Upper lobe of left lung (tissue), 6 donors: ENCODE results near the gene KRTAP22-1. TPM values are rescaled to one million over a fixed set of nuclear protein-coding genes. Genes with fewer than 3 reads are reported as not detected.

Experiments
- ATAC-seq, 2 donors: fragments of 200-7000 bp; cut with Tn5 transposase; one replicate each; pipeline ENCODE4 v1.9.1; 2022; ENCODE audit warnings: mild to moderate bottlenecking in 2 of 2, moderate library complexity in 2 of 2; ENCODE audit not compliant: low FRiP score in 2 of 2
- DNase-seq, 2 donors: peaks; one replicate each; pipeline ENCODE4 v3.0.0-alpha.2; 2019 to 2020
- H3K27ac ChIP-seq, 4 donors: fragments of 200-600 bp; sonication (generic); one replicate each; pipeline ENCODE4 v1.5.1; 2016 to 2019
- H3K27me3 ChIP-seq, 4 donors: fragments of 200-600 bp; sonication (generic); one replicate each; pipeline ENCODE4 v1.5.1; 2017 to 2019
- H3K36me3 ChIP-seq, 4 donors: fragments of 200-600 bp; sonication (generic); one replicate each; pipeline ENCODE4 v1.5.1; 2016 to 2019
- H3K4me1 ChIP-seq, 4 donors: fragments of 200-600 bp; sonication (generic); one replicate each; pipeline ENCODE4 v1.5.1; 2018 to 2019
- H3K4me3 ChIP-seq, 4 donors: fragments of 200-600 bp; sonication (generic); one replicate each; pipeline ENCODE4 v1.5.1; 2017 to 2019; ENCODE audit warnings: mild to moderate bottlenecking in 2 of 4, moderate library complexity in 1 of 4
- H3K9me3 ChIP-seq, 4 donors: fragments of 200-600 bp; sonication (generic); one replicate each; pipeline ENCODE4 v1.5.1; 2018 to 2019
- EP300 ChIP-seq, 4 donors: sonication (generic); formaldehyde crosslinking; IDR thresholded peaks; one replicate each; pipeline ENCODE4 v1.5.1; 2017; ENCODE audit warnings: antibody characterized with exemption in 4 of 4, control low read depth in 2 of 4
- POLR2A ChIP-seq, 4 donors: fragments of 450-650 bp; IDR thresholded peaks; one replicate each; pipeline ENCODE4 v1.5.1; 2016 to 2017; ENCODE audit warnings: antibody characterized with exemption in 4 of 4, mild to moderate bottlenecking in 2 of 4
- POLR2AphosphoS5 ChIP-seq, 2 donors: sonication (generic); formaldehyde crosslinking; IDR thresholded peaks; one replicate each; pipeline ENCODE4 v1.5.1; 2017; ENCODE audit warnings: antibody characterized with exemption in 2 of 2
- WGBS, 2 donors: methylation state at CpG; one replicate each; pipeline ENCODE4 v1.1.5; 2017 to 2018; 5-methylcytosine and 5-hydroxymethylcytosine counted together
- total RNA-seq, 6 donors: library from RNA; depleted of rRNA in 4 of 6; stranded (reverse); fragments of >200 nt in 4 of 6; gene quantifications; one replicate each; pipeline versions ENCODE4 v1.1.0 to v1.2.1, GENCODE V29; 2016 to 2021
- TF ChIP-seq, protein P1 (sequence below), 6 experiments: fragments of 450-650 bp in 4 of 6; fragments of 200-600 bp in 2 of 6; sonication (generic) in 2 of 6; IDR thresholded peaks; one replicate each; pipeline ENCODE4 v1.5.1; 2016 to 2019; ENCODE audit warnings: antibody characterized with exemption in 6 of 6
- donor health status: DM: no; HTN: no; CAD: no; lungs with moderate emphysema.
- donor health status: DM: no; HTN: yes; CAD: no; lungs with severe emphysema.

The KRTAP22-1 gene
- total RNA-seq, 6 donors from 2014 or later = not detected

- TF ChIP-seq EP300 (IDR thresholded peaks at IDR 0.05) (no peak), POLR2A (IDR thresholded peaks at IDR 0.05) (no peak), POLR2AphosphoS5 (IDR thresholded peaks at IDR 0.05) (no peak)
- TF ChIP-seq, protein P1, sequence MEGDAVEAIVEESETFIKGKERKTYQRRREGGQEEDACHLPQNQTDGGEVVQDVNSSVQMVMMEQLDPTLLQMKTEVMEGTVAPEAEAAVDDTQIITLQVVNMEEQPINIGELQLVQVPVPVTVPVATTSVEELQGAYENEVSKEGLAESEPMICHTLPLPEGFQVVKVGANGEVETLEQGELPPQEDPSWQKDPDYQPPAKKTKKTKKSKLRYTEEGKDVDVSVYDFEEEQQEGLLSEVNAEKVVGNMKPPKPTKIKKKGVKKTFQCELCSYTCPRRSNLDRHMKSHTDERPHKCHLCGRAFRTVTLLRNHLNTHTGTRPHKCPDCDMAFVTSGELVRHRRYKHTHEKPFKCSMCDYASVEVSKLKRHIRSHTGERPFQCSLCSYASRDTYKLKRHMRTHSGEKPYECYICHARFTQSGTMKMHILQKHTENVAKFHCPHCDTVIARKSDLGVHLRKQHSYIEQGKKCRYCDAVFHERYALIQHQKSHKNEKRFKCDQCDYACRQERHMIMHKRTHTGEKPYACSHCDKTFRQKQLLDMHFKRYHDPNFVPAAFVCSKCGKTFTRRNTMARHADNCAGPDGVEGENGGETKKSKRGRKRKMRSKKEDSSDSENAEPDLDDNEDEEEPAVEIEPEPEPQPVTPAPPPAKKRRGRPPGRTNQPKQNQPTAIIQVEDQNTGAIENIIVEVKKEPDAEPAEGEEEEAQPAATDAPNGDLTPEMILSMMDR (IDR thresholded peaks at IDR 0.05) = no peak
- DNase-seq (no peak), ATAC-seq (no peak)
- Histone ChIP-seq H3K4me3 (no peak overlapping the region), H3K27me3 (no peaks in the 10 kb centered on the region), H3K36me3 (no peaks in the 10 kb centered on the region), H3K4me1 (no peaks in the 10 kb centered on the region), H3K27ac (no peak overlapping the region), H3K9me3 (no peaks in the 10 kb centered on the region)
- 93 to 100% methylated on average over 2 of the region's 2 CpGs for WGBS, 2 donors
These were observed 5.1 kb downstream of the KRTAP22-1 start for GRCh38 chr21:30605968-30606367.

- ATAC-seq (no peak), DNase-seq (no peak)
- no peaks in the 10 kb centered on the region for H3K9me3 ChIP-seq
- H3K4me1 ChIP-seq = no peaks in the 10 kb centered on the region
- H3K27me3 ChIP-seq = no peaks in the 10 kb centered on the region
- no peaks in the 10 kb centered on the region for H3K36me3 ChIP-seq
- TF ChIP-seq EP300 (IDR thresholded peaks at IDR 0.05) (no peak), POLR2A (IDR thresholded peaks at IDR 0.05) (no peak), POLR2AphosphoS5 (IDR thresholded peaks at IDR 0.05) (no peak)
- TF ChIP-seq, protein P1 (IDR thresholded peaks at IDR 0.05) = no peak
- 74 to 77% methylated on average over 2 of the region's 2 CpGs for WGBS, 2 donors
- H3K27ac ChIP-seq = no peak overlapping the region
- H3K4me3 ChIP-seq = no peak overlapping the region
These were observed 11.2 kb downstream of the KRTAP22-1 start for GRCh38 chr21:30612132-30612531.

GRCh38 chr21:30613836-30614235 lies 12.9 kb downstream of the KRTAP22-1 start, which contains the start of gene KRTAP6-1:
Gene KRTAP6-1 (minus strand): TSS chr21:30613930. CDS start chr21:30613904, 26 bp downstream.
- Histone ChIP-seq H3K9me3 (no peaks in the 10 kb centered on the region), H3K27ac (no peak within 1 kb of the TSS), H3K4me1 (no peaks in the 10 kb centered on the region), H3K27me3 (no peaks in the 10 kb centered on the region), H3K36me3 (no peaks in the 10 kb centered on the region), H3K4me3 (no peak within 1 kb of the TSS)
- TF ChIP-seq, protein P1 (IDR thresholded peaks at IDR 0.05) = no peak
- 67 to 81% methylated on average over 2 of the region's 2 CpGs for WGBS, 2 donors
- ATAC-seq (no peak), DNase-seq (no peak)

GRCh38 chr21:30615199-30615598 lies 14.3 kb downstream of the KRTAP22-1 start:
- no peaks in the 10 kb centered on the region for H3K27me3 ChIP-seq
- ATAC-seq (no peak), DNase-seq (no peak)
- no peak overlapping the region for H3K27ac ChIP-seq
- TF ChIP-seq EP300 (IDR thresholded peaks at IDR 0.05) = no peak
- TF ChIP-seq POLR2AphosphoS5 (IDR thresholded peaks at IDR 0.05) = no peak
- TF ChIP-seq, protein P1 (IDR thresholded peaks at IDR 0.05) = no peak
- no peak for TF ChIP-seq POLR2A (IDR thresholded peaks at IDR 0.05)
- no peak overlapping the region for H3K4me3 ChIP-seq
- no peaks in the 10 kb centered on the region for H3K36me3 ChIP-seq
- no peaks in the 10 kb centered on the region for H3K9me3 ChIP-seq
- no peaks in the 10 kb centered on the region for H3K4me1 ChIP-seq

GRCh38 chr21:30616125-30616524 lies 15.2 kb downstream of the KRTAP22-1 start, which contains the start of gene KRTAP20-1:
Gene KRTAP20-1 (plus strand): TSS chr21:30616425. CDS start chr21:30616455, 30 bp downstream.
- Histone ChIP-seq H3K9me3 (no peaks in the 10 kb centered on the region), H3K27ac (no peak within 1 kb of the TSS), H3K36me3 (no peaks in the 10 kb centered on the region), H3K27me3 (no peaks in the 10 kb centered on the region), H3K4me3 (no peak within 1 kb of the TSS), H3K4me1 (no peaks in the 10 kb centered on the region)
- TF ChIP-seq POLR2AphosphoS5 (IDR thresholded peaks at IDR 0.05) (no peak), POLR2A (IDR thresholded peaks at IDR 0.05) (no peak), EP300 (IDR thresholded peaks at IDR 0.05) (no peak)
- TF ChIP-seq, protein P1 (IDR thresholded peaks at IDR 0.05) = no peak
- no peak for ATAC-seq
- DNase-seq = no peak
- 94% methylated on average over 2 of the region's 2 CpGs for WGBS, 2 donors
